ENCODE data around the gene ZNF580.

ZNF580 gene

GRCh38 chr19:55685776-55686175 is 45.0 kb downstream of the ZNF580 start:
- in situ Hi-C loops (cut with HindIII; ENCODE audit: low sequenced_read_pairs) = no loop called here
- no peak overlapping the region for H3K4me3 ChIP-seq (ENCODE audit: low read depth, low read length)
- no peak for TF ChIP-seq CTCF (IDR thresholded peaks at IDR 0.05; ENCODE audit: low read depth, low read length, missing control alignments)
- DNase-seq (ENCODE audit: low read depth) = no peak

- TF ChIP-seq CTCF (IDR thresholded peaks at IDR 0.05; ENCODE audit: low read depth, low read length, missing control alignments) = no peak
- no peak for DNase-seq (ENCODE audit: low read depth)
- in situ Hi-C loops (cut with HindIII; ENCODE audit: low sequenced_read_pairs) = no loop called here
- no peak overlapping the region for H3K4me3 ChIP-seq (ENCODE audit: low read depth, low read length)
Measured at GRCh38 chr19:55686311-55687050, 45.7 kb downstream of the ZNF580 start.

GRCh38 chr19:55687281-55688201 is 46.7 kb downstream of the ZNF580 start:
- in situ Hi-C loops (cut with HindIII; ENCODE audit: low sequenced_read_pairs) = no loop called here
- no peak overlapping the region for H3K4me3 ChIP-seq (ENCODE audit: low read depth, low read length)
- no peak for TF ChIP-seq CTCF (IDR thresholded peaks at IDR 0.05; ENCODE audit: low read depth, low read length, missing control alignments)
- no peak for DNase-seq (ENCODE audit: low read depth)

GRCh38 chr19:55688422-55689218 is 47.8 kb downstream of the ZNF580 start:
- no peak for TF ChIP-seq CTCF (IDR thresholded peaks at IDR 0.05; ENCODE audit: low read depth, low read length, missing control alignments)
- in situ Hi-C loops (cut with HindIII; ENCODE audit: low sequenced_read_pairs) = no loop called here
- no peak for DNase-seq (ENCODE audit: low read depth)
- H3K4me3 ChIP-seq (ENCODE audit: low read depth, low read length) = no peak overlapping the region

GRCh38 chr19:55689411-55690108 is 48.8 kb downstream of the ZNF580 start:
- in situ Hi-C loops (cut with HindIII; ENCODE audit: low sequenced_read_pairs) = no loop called here
- TF ChIP-seq CTCF (IDR thresholded peaks at IDR 0.05; ENCODE audit: low read depth, low read length, missing control alignments) = no peak
- no peak for DNase-seq (ENCODE audit: low read depth)
- no peak overlapping the region for H3K4me3 ChIP-seq (ENCODE audit: low read depth, low read length)
